HG03460 (cell line): Measurements from ENCODE around the gene IMMP2L.
A peak's percentile ranks its signal among the peaks of the same experiment; 100 is the strongest.
"Not testable (repeated sequence)": the region's sequence is repeated elsewhere in the genome, so short reads cannot be mapped to it uniquely, and the experiment has no call there.

ENCODE experiments used
- ATAC-seq: cut with Tn5 transposase; IDR thresholded peaks from one replicate; pipeline ENCODE4 v1.9.1; 2021; ENCODE audit not compliant: unreplicated experiment

The IMMP2L gene

DNA sequence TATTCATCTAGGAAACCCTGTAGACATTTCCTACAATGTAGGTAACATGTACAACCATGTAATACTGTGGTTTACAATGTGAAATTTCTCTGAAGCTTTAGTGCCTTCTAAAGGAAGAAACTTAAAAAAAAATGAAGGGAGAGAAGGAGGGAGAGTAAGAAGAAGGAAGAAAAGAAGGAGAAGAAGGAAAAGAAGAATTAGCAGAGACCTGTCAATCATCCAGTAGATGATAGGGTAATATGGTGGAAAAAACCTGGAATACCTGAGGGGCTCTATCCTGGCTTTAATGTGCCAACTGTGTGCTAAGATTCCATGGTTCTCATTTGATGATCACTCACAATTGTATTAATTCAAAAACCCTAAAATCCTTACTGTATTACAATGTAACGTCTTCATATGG is 474.0 kb downstream of the IMMP2L start:
- no peak for ATAC-seq

DNA sequence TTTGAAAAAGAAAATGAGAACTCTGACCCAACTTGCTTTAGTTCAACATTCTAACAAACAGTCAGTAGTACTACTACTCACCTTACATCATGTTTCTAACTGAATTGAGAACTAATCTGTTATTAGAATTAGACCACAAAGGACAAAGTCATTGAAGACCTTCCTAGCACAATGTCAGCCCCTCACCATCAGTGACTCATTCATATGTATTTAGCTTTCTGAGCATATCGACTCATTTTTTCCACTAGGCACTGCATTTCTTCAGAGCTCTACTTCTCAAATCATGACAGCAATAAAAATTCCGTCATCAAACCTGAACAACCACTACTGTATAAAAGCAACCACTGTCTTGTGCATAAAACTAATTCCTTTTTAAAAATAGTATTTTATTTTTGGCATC is 475.8 kb downstream of the IMMP2L start:
- no peak for ATAC-seq

DNA sequence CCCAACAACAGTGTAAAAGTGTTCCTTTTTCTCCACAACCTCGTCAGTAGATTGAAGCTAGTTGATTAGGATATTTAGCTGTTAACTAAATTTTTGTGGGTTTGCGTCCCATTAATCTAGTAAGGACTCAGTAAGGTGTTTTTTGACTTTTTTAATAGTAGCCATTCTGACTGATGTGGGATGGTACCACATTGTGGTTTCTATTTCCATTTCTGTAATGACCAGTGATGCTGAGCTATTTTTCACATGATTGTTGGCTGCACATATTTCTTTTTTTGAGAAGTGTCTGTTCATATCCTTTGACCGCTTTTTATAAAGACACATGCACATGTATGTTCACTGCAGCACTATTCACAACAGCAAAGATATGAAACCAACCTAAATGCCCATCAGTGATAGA is 476.9 kb downstream of the IMMP2L start:
- ATAC-seq: no peak

DNA sequence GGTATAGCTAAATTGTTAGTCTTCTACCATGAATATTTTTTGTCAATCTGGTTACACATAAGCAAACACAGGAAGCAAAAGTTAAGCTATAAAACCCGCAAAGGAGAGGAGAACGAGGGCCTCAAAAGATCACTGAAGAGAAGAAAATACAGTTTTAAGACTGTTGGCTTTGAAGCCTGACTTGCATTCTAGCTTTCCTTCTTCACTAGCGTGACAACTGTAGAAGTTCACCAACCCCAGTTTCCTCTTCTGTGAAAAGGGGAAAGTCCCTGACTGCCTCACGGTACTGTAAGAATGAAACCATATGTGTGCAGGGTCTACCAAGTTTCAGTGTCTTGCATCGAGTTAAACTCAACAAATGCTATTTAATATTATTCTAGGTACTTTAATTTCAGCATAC is 478.9 kb downstream of the IMMP2L start:
- ATAC-seq: peak; percentile 98

DNA sequence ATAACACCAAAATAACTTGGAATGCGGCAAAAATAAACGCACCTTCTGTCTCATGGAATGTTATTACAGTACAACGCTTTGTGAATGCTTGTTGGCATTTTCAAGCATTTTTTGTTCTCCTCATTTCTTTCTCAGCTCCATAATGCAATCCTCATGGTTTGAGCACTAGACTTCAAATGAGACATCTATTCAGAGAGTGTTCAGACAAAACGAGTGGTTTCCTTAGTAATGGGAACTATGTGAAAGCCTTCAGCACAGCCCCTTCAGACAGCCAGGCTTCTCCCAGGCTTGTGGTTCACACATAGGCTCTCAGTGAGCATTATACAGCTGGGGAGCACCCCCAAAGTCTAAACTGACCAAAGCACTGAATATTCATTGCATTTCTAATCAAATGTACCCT is 479.9 kb downstream of the IMMP2L start:
- no peak for ATAC-seq

DNA sequence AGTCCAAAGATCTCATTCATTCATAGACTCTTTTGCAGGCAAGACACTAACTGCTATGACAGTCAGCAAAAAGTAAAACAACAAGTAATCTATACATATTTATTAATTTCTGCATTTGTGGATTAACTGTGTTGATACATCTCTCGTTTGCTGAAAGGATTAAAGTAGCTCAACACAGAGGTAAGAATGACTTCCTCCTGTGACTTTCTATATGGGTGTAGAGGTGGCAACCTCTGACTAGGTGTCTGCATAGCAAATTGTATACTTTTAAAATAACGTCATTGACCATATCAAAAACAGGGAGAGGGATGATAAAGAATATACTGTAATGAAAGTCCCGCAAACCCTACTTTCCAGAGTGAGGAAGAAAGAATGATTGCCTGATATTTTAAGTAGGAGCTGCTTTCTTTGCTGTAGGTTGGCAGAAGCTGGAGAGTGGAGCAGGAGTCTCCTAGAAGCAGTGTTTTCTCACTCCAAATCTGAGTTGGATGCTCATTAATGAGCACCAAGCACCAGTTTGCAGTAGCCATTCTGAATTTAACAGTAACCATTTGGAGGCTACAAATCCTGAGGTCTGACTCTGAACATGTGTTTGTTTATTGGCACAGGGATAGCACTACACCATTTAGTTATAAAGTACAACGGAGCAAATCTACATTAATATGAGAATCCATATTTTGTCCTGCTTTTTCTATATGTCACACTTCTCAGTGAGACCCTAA is 480.6 kb downstream of the IMMP2L start:
- ATAC-seq: no peak

DNA sequence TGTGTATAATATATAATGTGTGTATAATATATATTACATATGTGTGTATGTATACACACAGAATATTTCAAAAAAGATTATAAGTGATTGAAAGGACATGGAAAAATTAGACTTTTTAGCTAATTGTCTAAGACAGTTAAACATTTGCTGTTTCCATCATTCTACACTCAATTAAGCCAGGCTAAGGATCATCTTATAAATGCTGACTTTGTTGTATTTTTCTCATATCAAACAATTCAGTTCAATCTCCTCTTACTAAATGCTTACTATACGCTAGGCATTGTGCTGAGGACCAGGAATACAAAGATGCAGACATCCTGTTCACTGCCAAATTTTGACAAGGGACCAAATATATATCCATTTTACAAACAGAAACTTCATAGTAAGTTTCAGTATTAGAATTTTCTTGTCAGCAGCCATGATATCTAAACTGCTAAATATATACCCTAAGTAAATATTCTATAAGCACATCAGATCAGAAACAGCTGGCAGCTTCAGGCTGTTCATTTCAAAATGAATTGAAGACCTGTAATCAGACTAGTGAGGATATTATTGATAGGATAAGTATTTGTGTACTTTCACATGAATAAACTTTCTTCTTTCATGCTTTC is 481.7 kb downstream of the IMMP2L start:
- ATAC-seq: peak; percentile 25

DNA sequence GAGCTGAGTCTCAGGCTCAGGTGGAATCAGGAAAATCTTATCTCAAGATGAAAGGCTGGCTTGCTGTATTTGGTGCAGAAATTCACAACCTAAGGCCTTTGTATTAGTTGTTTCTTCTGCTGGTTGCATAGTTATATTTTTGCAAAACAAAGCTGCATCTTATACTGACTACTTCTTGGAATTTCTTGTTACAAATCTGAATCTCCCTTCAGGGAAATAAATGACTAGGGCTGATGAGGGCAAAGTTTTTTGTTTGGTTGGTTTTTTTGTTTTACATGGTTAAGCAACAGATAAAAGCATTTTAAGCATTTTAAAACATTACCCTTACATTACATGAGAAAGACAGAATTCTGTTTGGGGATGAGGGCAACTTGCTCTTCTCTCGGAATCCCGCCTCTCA is 485.3 kb downstream of the IMMP2L start:
- ATAC-seq: no peak

DNA sequence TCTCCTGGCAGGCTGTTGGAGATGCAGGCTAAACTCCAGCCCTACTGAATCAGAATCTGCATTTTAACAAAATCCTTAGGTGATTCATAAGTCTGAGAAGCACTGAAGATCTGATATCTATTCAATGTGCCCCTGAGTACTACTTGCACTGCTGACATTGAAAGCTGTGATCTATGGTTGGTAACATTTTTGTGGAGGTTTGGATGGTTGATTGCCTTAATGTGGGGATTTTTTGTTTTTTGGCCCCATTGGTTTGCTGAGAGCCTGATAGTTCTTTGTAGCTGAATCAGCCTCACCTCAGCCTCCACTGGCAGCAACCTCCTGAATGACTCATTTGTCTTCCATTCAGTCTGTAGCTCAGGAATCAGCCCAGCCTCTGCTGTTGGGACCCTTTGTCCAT is 486.1 kb downstream of the IMMP2L start:
- no peak for ATAC-seq

DNA sequence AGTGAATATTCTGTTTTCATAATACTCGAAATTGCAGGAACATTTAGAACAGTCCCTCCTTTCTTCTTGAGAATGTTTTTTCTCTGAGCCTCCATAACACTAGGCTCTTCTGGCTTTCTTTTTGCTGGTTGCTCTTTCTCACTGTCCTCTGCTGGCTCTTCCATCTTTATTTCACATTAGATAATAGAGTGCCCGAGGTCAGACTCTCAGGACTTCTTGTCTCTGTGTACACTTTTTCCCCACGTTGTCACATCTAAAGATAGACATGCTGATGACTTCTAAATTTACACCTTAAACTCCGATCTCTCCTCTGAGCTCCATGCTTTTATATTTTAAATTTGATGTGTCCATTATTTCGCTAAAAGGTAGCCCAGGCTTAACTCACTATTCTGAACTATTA is 486.8 kb downstream of the IMMP2L start:
- ATAC-seq: no peak

DNA sequence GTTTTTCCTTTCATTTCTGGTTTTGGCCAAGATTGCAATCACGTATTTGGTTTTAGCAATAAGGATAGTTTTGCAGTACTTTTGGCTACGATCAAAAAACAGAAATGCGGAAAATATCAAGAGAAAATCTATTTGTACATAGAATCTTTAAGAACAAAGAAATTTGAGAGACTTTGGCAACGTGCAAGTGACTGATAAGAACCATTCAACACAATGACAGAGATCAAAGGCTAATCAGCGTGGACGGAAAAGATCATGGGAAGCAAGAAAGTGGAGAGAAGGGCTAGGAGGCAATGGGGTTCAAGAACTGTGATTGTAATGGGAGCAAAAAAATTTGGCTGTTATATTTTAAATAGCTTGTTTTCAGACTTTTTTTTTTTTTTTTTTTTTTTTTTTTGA is 487.5 kb downstream of the IMMP2L start:
- ATAC-seq: no peak

DNA sequence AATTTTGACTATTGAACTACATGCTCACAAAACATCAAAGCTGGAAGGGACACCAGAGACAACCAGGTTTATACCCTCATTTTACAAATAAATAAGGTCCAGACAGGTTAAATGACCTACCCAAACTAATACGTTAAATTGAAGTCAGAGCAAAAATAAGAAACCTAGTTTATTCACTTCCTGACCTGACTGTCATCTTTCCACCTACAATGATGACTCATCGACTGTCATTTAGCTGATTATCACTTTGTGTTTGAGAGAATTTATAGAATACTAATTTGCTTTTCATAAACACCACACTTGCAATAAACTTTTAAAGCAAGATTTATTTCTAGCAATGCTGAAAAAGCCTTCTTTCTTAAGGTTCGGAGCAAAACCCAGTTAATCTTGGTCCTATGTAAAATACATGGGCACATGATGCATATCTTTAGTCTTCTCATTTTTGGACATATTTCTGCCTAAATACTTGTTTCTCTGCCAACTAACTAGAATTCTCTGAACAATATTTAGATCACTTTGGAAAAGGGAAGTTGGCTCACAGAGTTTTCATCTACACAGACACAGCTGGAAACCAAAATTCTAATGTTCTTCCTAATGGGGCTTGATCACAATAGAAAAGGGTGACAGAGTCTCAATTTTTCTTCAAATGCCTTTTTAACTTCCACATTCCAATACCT is 488.1 kb downstream of the IMMP2L start:
- peak; percentile 45 for ATAC-seq

DNA sequence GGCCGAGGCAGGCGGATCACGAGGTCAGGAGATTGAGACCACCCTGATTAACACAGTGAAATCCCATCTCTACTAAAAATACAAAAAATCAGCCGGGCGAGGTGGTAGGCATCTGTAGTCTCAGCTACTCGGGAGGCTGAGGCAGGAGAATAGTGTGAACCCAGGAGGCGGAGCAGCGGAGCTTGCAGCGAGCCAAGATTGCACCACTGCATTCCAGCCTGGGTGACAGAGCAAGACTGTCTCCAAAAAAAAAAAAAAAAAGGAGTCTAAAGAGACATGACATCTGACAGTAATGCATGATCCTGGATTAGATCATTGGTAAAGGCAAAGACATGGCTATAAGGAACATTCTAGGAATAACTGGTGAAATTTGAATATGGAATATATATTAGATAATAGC is 489.6 kb downstream of the IMMP2L start:
- not testable (repeated sequence) for ATAC-seq

DNA sequence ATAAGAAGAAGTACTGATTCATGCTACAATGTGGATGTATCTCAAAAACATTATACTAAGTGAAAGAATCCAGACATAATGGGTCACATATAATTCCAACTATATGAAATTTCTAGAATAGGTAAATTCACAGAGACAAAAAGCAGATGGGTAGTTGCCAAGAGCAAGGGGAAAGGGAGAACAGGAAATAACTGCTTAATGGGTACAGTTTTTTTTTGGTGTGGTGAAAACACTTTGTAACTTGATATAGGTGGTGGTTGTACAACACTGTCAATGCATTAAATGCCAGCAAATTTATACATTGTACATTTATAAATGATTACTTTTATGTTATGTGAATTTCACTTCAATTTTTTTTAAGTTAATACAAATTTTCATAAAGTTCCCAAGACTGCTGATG is 490.7 kb downstream of the IMMP2L start:
- ATAC-seq: no peak

DNA sequence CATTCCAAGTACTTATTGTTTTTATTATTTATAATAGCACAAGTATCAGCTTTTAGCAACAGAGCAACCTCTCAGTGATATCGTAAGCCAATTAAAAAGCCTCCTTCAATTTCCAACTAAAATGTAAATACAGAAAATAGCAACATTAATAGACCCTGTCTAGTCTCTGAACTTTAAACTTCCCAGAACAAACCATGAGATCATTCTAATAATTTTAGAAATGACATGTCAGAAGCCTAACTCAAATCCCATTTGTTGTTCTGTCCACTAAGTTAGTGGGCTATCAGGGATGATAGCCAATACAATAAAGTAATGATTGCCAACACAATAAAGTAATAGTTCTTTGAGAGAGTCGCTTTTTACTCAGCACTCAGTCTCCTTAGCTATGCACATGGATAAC is 493.7 kb downstream of the IMMP2L start:
- no peak for ATAC-seq

DNA sequence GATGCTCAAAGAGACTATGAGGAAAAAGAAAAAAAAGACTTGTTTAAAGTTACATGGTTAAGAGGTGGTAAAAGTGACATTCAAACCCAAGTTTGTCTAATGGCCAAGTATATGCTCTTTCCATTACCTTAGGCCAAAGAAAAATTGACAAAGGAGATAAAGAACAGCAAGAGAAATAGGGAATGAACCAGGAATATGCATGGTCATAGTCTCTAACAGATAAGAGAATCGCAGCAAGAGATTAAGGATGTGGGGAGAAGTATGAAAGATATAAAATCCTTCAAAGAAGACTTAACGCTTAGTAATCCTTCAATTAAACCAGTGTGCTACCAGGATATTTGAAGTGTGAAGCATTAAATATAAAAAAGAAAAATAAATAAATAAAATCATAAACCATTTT is 494.6 kb downstream of the IMMP2L start:
- no peak for ATAC-seq

DNA sequence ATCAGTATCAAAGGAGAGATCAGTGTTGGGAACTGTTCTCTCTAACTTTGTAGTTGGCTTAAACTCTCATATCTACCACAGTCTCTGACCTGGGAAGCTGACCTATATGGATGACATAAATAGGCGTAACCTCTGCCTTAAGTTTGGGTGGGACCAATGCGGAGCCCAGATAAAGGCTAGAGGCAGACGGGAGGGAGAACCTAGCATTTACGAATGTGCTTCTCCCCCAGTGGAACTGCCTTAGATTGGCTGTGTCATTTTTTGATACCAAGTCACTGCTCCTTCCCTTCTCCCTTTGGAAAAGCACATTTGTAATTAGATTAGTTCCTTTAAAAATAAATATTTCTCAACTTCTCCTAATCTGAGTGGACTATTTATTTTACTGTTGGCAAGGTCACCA is 495.0 kb downstream of the IMMP2L start:
- ATAC-seq: no peak

DNA sequence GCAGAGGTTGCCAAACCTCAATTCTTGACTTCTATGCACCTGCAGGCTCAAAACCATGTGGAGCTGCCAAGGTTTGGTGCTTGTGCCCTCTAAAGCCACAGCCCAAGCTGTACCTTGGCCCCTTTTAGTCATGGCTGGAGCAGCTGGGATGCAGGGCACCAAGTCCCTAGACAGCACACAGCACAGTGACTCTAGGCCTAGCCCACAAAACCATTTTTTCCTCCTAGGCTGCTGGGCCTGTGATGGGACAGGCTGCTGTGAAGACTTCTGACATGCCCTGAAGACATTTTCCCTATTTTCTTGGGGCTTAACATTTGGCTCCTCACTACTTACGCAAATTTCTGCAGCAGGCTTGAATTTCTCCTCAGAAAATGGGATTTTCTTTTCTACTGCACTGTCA is 499.1 kb downstream of the IMMP2L start:
- ATAC-seq: no peak

DNA sequence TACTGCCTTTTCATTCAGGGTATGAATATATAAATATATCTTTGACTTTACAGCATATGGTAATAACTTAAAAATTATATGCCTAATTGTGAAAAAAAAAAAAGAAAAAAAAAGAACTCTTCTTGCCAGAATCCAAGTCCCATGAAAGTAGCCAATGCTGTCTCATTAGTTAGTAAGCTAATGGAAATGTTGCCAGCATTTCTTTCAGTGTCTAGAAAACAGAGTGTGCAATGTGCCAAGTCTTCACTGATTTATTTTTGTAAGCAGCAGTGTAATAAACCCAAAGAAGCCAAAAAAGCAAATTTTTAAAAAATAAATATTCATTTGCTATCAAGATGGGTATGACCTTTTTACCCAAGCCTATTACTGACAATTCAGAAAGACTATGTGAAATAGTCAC is 502.5 kb downstream of the IMMP2L start:
- ATAC-seq: no peak

DNA sequence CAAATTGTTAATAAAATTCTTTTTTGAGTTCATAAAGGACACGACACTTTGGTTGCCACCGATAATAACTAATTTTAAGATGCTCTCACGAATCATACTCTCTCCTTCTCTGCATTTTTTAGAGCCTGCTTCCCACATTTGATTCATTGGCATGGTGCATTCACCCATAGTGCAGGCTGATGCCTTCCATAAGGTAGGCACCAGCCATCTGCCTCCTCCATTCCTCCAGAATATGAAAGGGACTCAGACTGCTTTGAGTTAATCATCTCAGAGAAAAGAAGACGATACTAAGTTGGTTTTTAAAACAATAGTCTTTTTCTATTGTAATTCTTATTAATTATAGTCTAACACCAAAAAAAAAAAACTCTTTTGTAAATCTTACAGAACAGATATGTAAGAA is 505.2 kb downstream of the IMMP2L start:
- ATAC-seq: no peak

DNA sequence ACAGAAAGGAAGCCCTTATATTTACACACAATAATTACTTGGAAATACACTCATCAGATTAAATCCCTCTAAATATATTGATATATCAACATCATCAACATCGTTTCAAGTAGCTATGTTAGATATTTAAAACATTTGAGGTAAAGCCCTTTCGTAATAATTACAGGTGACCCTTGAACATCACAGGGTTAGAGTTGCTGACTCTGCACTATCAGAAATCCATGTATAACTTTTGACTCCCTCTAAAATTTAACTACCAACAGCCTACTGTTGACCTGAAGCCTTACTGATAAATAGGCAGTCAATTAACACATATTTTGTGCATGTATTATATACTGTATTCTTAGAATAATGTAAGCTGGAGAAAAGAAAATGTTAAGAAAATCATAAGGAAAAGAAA is 505.9 kb downstream of the IMMP2L start:
- no peak for ATAC-seq

DNA sequence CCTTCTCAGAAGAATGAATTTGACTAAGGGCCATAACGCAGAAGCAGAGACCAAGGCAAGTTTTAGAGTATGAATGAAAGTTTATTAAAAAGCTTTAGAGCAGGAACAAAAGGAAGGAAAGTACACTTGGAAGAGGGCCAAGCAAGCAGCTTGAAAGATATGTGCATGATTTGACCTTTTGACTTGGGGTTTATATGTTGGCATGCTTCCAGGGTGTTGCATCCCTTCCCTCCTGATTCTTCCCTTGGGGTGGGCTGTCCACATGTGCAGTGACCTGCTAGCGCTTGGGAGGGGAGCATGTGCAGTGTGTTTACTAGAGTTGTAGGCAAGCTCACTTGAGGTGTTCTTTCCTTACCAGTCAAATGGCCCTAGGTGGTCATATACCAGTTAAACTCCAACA is 509.3 kb downstream of the IMMP2L start:
- no peak for ATAC-seq

DNA sequence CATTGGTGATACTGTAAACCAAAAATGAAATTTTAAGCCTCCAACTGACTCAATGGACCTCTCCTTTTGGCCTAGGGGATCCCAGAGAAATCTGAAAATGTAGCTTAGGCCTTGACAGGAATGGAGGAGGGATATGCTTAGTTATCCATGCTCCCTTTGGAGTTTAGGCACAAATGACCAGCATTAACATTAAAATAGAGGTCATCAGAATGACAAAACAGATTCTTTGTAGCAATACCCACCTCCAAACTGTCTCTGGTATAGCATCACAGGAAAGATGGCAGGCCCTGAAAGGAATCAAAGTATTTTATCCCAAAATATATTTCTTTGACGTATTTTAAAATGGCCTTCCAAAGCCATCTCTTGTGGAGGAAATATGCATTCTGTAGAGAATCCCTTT is 510.5 kb downstream of the IMMP2L start:
- ATAC-seq: no peak
